Stomach (tissue), 9 donors: ENCODE measurements around the gene CSNK1G1. TPM values are rescaled to one million over a fixed set of nuclear protein-coding genes. Genes with fewer than 3 reads are reported as not detected.

Source experiments
- DNase-seq, 2 donors: peaks; one replicate each; pipeline versions ENCODE4 v3.0.0 to v3.0.0-alpha.2; 2013 to 2019
- H3K27ac ChIP-seq, 5 donors: fragments of 200-600 bp in 4 of 5; sonication (generic) in 4 of 5; one replicate each; pipeline ENCODE4 v1.5.1; 2013 to 2019; ENCODE audit warnings: mild to moderate bottlenecking in 1 of 5, moderate library complexity in 1 of 5
- H3K27me3 ChIP-seq, 3 donors: fragments of 200-600 bp; sonication (generic); one replicate each; pipeline ENCODE4 v1.5.1; 2017 to 2019; ENCODE audit warnings: mixed run types in 1 of 3
- H3K36me3 ChIP-seq, 4 donors: fragments of 200-600 bp; sonication (generic); 1 replicate in 3 of 4; 2 replicates in 1 of 4; pipeline ENCODE4 v1.5.1; 2016 to 2019
- H3K4me1 ChIP-seq, 4 donors: fragments of 200-600 bp; sonication (generic); one replicate each; pipeline ENCODE4 v1.5.1; 2016 to 2019
- H3K4me3 ChIP-seq, 4 donors: fragments of 200-600 bp; sonication (generic) in 3 of 4; one replicate each; pipeline ENCODE4 v1.5.1; 2016 to 2019; ENCODE audit warnings: mild to moderate bottlenecking in 1 of 4
- H3K9me3 ChIP-seq, 4 donors: fragments of 200-600 bp; sonication (generic); one replicate each; pipeline ENCODE4 v1.5.1; 2016 to 2019
- EP300 ChIP-seq: sonication (generic); formaldehyde crosslinking; IDR thresholded peaks from one replicate; pipeline ENCODE4 v1.6.1; 2017; ENCODE audit warnings: antibody characterized with exemption
- POLR2A ChIP-seq, 4 donors: fragments of 450-650 bp; IDR thresholded peaks; one replicate each; pipeline ENCODE4 v1.6.1; 2016; ENCODE audit warnings: antibody characterized with exemption in 4 of 4, control low read depth in 2 of 4, mild to moderate bottlenecking in 1 of 4, moderate library complexity in 1 of 4
- POLR2AphosphoS5 ChIP-seq, 3 donors: sonication (generic); formaldehyde crosslinking; IDR thresholded peaks; one replicate each; pipeline ENCODE4 v1.6.1; 2016; ENCODE audit warnings: antibody characterized with exemption in 3 of 3
- WGBS, 5 donors: extraction: QIAGEN DNeasy Blood & Tissue Kit in 3 of 5; methylation state at CpG; one replicate each; pipeline versions ENCODE4 v1.1.5 to v1.1.7; 2013 to 2018; 5-methylcytosine and 5-hydroxymethylcytosine counted together
- intact Hi-C: fragments of 100-400 bp; cut with DNase I; formaldehyde crosslinking; loops from one replicate; pipeline ENCODE4 v1.15.1; 2023; ENCODE audit warnings: low total_unique reads
- polyA plus RNA-seq, 3 donors: library from polyadenylated mRNA; stranded (reverse); fragments of 200-250 nt; gene quantifications; one replicate each; pipeline ENCODE4 v1.2.3, GENCODE V29; 2013
- total RNA-seq, 5 donors: library from RNA; depleted of rRNA; stranded (reverse); fragments of >200 nt; gene quantifications; one replicate each; pipeline versions ENCODE4 v1.1.0 to v1.2.3, GENCODE V29; 2014 to 2016
- TF ChIP-seq, protein P1 (sequence below), 7 experiments: fragments of 450-650 bp in 4 of 7; fragments of 200-600 bp in 3 of 7; sonication (generic) in 3 of 7; IDR thresholded peaks; one replicate each; pipeline ENCODE4 v1.5.1; 2016 to 2019; ENCODE audit warnings: antibody characterized with exemption in 7 of 7, control low read depth in 2 of 7, mild to moderate bottlenecking in 1 of 7
- donor health status: healthy with polysubstance abuse.
- donor health status: Bipolar disorder and iron deficiency.
- donor health status: healthy.

The CSNK1G1 gene
- total and polyA plus RNA-seq, 8 donors, result 2.4 to 63.1 (median 5.4) TPM

DNA sequence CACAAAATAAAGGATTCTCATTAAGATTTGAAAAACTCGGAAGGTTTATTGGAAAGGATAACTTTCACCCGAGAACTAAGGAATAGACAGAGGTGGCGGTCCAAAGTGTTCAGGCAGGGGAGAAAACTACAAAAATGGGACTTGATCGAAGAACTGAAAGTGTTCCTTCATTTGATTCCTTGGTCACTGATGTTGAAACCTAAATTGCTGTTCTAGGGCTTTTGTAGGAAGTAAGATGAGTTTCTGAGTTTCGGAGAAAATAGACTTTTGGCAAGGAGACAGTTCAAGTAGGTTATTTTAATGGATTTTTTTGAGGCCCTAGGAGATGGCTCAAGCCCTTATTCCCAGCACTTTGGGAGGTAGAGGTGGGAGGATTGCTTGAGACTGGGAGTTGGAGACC, 33.1 kb upstream of the CSNK1G1 start:
- no peaks in the 10 kb centered on the region for H3K27me3 ChIP-seq
- H3K9me3 ChIP-seq, result no peaks in the 10 kb centered on the region
- 89 to 93% (median 91%) methylated on average over 5 of the region's 5 CpGs for WGBS, 5 donors
- H3K36me3 ChIP-seq, result peaks cover 0 to 27% (median 19%) of the 10 kb centered on the region in 4 donors
- peak overlapping the region in 2 of 4 donors; percentile 71 to 86 for H3K4me3 ChIP-seq
- H3K4me1 ChIP-seq, result peaks cover 9 to 26% (median 20%) of the 10 kb centered on the region in 4 donors
- no peak for DNase-seq
- H3K27ac ChIP-seq, result no peak overlapping the region
- intact Hi-C loops, result no loop called here
- TF ChIP-seq EP300 (no peak), POLR2AphosphoS5 (IDR thresholded peaks at IDR 0.05) (no peak), POLR2A (IDR thresholded peaks at IDR 0.05) (no peak)
- TF ChIP-seq, protein P1, sequence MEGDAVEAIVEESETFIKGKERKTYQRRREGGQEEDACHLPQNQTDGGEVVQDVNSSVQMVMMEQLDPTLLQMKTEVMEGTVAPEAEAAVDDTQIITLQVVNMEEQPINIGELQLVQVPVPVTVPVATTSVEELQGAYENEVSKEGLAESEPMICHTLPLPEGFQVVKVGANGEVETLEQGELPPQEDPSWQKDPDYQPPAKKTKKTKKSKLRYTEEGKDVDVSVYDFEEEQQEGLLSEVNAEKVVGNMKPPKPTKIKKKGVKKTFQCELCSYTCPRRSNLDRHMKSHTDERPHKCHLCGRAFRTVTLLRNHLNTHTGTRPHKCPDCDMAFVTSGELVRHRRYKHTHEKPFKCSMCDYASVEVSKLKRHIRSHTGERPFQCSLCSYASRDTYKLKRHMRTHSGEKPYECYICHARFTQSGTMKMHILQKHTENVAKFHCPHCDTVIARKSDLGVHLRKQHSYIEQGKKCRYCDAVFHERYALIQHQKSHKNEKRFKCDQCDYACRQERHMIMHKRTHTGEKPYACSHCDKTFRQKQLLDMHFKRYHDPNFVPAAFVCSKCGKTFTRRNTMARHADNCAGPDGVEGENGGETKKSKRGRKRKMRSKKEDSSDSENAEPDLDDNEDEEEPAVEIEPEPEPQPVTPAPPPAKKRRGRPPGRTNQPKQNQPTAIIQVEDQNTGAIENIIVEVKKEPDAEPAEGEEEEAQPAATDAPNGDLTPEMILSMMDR (IDR thresholded peaks at IDR 0.05), result no peak

DNA sequence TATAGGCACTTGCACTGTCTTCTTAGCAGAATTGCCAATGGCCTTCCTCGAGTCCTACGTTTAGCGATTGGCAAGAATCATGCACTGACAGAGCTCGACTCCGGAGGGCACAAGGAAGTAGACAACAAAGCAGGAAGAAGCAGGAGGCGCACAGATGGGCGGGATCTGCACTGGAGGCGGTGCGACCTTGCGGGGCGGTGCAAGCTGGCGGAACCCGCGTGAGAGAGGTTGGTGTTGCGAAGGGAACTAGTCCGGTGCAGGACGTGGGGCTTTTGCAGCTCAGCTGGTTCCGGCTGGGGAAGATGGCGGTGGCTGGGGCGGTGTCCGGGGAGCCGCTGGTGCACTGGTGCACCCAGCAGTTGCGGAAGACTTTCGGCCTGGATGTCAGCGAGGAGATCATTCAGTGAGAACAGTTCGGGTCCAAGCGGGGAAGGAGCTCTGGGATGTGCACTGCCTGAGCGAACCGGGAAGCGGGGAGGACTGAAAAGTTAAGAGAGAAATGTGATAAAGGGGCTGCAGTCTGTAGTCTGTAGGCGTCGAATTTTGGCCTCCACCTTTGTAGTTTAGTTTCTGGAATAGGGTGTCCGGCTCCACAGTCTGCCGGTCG, 31.7 kb upstream of the CSNK1G1 start, which contains the start of gene TRIP4:
TSS of gene TRIP4 (plus strand) at position 275 of the 607 bp plus-strand sequence. CDS start at position 303, 28 bp downstream.
- H3K9me3 ChIP-seq, result no peaks in the 10 kb centered on the region
- H3K4me3 ChIP-seq, result peak within 1 kb of the TSS; percentile 67 to 86 (median 78)
- H3K36me3 ChIP-seq, result peaks cover 0 to 14% (median 10%) of the 10 kb centered on the region in 4 donors
- 0 to 1% (median 0%) methylated on average over 33 to 35 of the region's 35 CpGs for WGBS, 5 donors
- peak within 1 kb of the TSS; percentile 47 to 85 (median 81) for H3K27ac ChIP-seq
- peak; percentile 96 to 98 for DNase-seq
- peaks cover 9 to 26% (median 20%) of the 10 kb centered on the region in 4 donors for H3K4me1 ChIP-seq
- H3K27me3 ChIP-seq, result no peaks in the 10 kb centered on the region
- intact Hi-C loops, result no loop called here
- TF ChIP-seq, protein P1 (IDR thresholded peaks at IDR 0.05), result no peak
- TF ChIP-seq POLR2AphosphoS5 (IDR thresholded peaks at IDR 0.05) (peak; percentile 82 to 99 (median 89)), POLR2A (IDR thresholded peaks at IDR 0.05) (peak in 1 of 4 donors; percentile 42), EP300 (no peak)

DNA sequence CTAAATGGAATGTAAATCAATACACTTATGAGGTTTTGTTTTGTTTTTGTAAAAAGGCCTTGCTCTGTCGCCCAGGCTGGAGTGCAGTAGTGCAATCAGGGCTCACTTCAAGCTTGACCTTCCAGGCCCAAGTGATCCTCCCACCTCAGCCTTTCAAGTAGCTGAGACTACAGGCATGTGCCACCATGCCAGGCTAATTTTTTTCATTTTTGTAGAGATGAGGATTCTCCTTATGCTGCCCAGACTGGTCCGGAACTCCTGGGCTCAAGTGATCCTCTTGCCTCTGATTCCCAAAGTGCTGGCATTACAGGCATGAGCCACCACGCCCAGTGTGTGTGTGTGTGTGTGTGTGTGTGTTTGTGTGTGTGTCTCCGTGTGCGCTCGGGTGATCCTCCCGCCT, 30.3 kb upstream of the CSNK1G1 start:
- TF ChIP-seq EP300 (no peak), POLR2AphosphoS5 (IDR thresholded peaks at IDR 0.05) (no peak), POLR2A (IDR thresholded peaks at IDR 0.05) (no peak)
- TF ChIP-seq, protein P1 (IDR thresholded peaks at IDR 0.05), result no peak
- Histone ChIP-seq H3K4me1 (peaks cover 9 to 33% (median 25%) of the 10 kb centered on the region in 4 donors), H3K27me3 (no peaks in the 10 kb centered on the region), H3K36me3 (peaks cover 0 to 7% (median 2%) of the 10 kb centered on the region in 4 donors), H3K27ac (no peak overlapping the region), H3K9me3 (no peaks in the 10 kb centered on the region), H3K4me3 (no peak overlapping the region)
- 91 to 96% (median 94%) methylated on average over 7 of the region's 7 CpGs for WGBS, 5 donors
- no peak for DNase-seq
- intact Hi-C loops, result no loop called here

DNA sequence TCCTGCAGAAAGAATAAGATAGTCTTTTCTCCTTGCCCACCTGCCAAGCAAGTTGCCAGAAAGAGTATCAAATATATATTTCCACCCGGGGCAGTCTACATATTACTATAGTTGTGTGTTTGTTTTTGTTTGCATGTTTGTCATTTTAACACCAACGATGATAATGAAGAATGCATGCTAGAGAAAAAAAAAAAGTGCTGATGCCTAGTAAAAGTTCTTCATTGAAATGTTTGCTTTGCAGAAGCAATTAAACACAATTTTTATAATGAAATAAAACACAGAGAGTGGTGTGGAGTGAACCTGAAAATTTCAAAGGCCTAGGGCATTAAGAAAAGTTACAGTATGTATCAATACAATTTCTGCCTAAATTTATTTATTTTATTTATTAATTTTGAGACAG, 27.8 kb upstream of the CSNK1G1 start:
- Histone ChIP-seq H3K36me3 (no peaks in the 10 kb centered on the region), H3K4me1 (peaks cover 14 to 44% (median 24%) of the 10 kb centered on the region in 4 donors), H3K27me3 (no peaks in the 10 kb centered on the region), H3K27ac (no peak overlapping the region), H3K9me3 (no peaks in the 10 kb centered on the region), H3K4me3 (no peak overlapping the region)
- WGBS, 5 donors, result 81 to 86% (median 84%) methylated on average over 2 of the region's 2 CpGs
- intact Hi-C loops, result no loop called here
- no peak for DNase-seq
- no peak for TF ChIP-seq POLR2A (IDR thresholded peaks at IDR 0.05)
